ENCODE measurements around the gene CLEC4M. TPM values are rescaled to one million over a fixed set of nuclear protein-coding genes. Genes with fewer than 3 reads are reported as not detected.

The CLEC4M gene
- total RNA-seq, 4 donors from 2014 or later = 2.4 TPM; not detected in 3

DNA sequence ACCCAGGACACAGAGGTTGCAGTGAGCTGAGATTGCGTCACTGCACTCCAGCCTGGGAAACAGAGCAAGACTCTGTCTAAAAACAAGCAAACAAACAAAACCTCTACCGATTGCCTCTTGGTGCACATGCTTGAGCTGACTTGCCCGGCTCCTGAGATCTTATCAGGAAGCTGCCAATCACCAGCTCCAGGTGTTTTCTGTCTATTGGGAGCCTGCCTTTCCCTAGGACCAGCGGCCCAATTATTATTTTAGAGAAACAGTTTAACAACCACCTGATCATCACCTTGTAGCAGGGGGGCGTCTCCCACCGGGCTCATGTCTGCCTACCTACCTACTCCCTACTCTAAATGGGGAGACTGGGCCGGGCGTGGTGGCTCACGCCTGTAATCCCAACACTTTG is 10.8 kb downstream of the CLEC4M start:
- Histone ChIP-seq H3K27me3 (no peaks in the 10 kb centered on the region), H3K4me3 (no peak overlapping the region), H3K27ac (no peak overlapping the region), H3K36me3 (no peaks in the 10 kb centered on the region), H3K9me3 (no peaks in the 10 kb centered on the region), H3K4me1 (no peaks in the 10 kb centered on the region)
- no peak for DNase-seq (ENCODE audit: low spot score in 2 of 2)
- 83 to 91% methylated on average over 9 of the region's 9 CpGs for WGBS, 2 donors
- TF ChIP-seq POLR2A (IDR thresholded peaks at IDR 0.05) = no peak

DNA sequence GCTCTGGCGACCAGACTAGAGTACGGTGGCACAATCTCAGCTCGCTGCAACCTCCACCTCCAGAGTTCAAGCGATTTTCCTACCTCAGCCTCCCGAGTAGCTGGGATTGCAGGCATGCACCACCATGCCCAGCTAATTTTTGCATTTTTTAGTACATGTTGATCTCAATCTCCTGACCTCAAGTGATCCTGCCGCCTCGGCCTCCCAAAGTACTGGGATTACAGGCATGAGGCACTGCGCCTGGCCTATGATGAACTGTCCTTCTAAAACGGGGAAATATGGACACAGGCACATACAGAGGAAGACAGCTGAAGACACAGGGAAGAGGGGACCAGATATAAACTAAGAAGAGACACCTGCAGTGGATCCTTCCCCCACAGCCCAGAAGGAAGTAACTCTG is 12.7 kb downstream of the CLEC4M start:
- Histone ChIP-seq H3K4me3 (no peak overlapping the region), H3K4me1 (no peaks in the 10 kb centered on the region), H3K27me3 (no peaks in the 10 kb centered on the region), H3K27ac (no peak overlapping the region), H3K36me3 (no peaks in the 10 kb centered on the region), H3K9me3 (peaks cover 0 to 3% (median 0%) of the 10 kb centered on the region in 4 donors)
- TF ChIP-seq POLR2A (IDR thresholded peaks at IDR 0.05) (no peak), EP300 (IDR thresholded peaks at IDR 0.05) (no peak)
- TF ChIP-seq, protein P1, sequence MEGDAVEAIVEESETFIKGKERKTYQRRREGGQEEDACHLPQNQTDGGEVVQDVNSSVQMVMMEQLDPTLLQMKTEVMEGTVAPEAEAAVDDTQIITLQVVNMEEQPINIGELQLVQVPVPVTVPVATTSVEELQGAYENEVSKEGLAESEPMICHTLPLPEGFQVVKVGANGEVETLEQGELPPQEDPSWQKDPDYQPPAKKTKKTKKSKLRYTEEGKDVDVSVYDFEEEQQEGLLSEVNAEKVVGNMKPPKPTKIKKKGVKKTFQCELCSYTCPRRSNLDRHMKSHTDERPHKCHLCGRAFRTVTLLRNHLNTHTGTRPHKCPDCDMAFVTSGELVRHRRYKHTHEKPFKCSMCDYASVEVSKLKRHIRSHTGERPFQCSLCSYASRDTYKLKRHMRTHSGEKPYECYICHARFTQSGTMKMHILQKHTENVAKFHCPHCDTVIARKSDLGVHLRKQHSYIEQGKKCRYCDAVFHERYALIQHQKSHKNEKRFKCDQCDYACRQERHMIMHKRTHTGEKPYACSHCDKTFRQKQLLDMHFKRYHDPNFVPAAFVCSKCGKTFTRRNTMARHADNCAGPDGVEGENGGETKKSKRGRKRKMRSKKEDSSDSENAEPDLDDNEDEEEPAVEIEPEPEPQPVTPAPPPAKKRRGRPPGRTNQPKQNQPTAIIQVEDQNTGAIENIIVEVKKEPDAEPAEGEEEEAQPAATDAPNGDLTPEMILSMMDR (IDR thresholded peaks at IDR 0.05) = no peak
- 88% methylated on average over 9 of the region's 9 CpGs for WGBS, 2 donors
- DNase-seq (ENCODE audit: low spot score in 2 of 2) = no peak

DNA sequence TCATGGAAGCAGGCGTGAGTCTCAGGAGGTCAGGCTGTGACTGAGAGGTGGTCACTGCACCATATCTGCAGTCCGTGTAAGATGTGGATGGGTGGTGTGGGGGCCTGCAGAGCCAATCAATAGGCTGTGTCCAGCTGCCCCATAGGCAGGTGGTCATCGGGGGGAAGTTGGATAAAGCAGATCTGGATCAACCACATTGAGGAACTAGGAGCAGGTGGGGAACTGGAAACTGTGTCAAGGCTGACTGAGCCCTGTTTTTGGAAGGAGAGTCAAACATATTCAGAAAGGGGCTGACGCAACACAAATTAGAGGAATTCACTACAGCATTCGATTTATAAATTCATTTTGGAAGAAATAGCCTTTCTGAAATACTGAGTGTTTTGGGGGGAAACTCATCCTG is 15.0 kb downstream of the CLEC4M start:
- Histone ChIP-seq H3K4me3 (no peak overlapping the region), H3K4me1 (no peaks in the 10 kb centered on the region), H3K27me3 (no peaks in the 10 kb centered on the region), H3K27ac (no peak overlapping the region), H3K9me3 (peaks cover 0 to 3% (median 0%) of the 10 kb centered on the region in 4 donors), H3K36me3 (no peaks in the 10 kb centered on the region)
- no peak for TF ChIP-seq EP300 (IDR thresholded peaks at IDR 0.05)
- 42 to 60% methylated on average over 5 of the region's 5 CpGs for WGBS, 2 donors
- no peak for DNase-seq (ENCODE audit: low spot score in 2 of 2)

DNA sequence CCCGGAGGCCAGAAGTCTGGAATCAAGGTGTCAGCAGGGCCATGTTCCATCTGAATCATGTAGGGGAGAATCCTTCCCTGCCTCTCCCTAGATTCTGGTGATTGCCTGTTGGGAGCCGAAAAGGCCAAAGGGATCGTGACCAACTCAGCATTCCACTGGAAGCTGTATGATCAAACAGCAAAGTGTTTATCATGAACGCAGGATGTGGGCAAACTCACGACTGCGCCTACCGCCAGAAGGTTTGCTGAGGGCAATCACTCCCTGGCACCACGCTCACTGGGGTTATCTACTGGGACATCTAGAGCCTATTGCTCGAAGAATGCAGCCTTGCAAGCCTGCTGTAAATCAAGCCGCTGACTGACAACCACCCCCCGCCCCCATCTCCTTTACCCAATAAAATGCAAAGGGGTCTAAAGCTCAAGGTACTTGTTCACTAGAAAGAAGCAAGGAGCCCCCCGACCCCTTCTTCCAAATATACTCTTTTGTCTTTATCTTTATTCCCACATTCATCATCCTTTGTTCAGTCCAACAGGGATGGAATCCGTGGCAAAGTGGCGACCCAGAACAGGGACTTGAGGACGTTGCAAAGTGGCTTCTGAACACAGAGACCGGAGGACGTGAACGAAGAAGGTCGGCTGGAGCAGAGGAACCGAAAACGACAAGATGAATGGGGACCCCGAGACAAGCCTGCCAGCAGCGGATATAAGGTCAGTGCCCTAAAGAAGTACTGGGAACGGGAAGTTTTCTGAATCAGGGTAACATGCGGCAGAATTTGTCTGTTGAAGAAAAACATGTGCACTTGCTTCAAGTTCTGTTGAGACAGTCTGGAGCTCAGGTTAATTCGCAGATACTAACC is 16.8 kb downstream of the CLEC4M start:
- H3K27me3 ChIP-seq = no peaks in the 10 kb centered on the region
- 84 to 87% methylated on average over 26 of the region's 26 CpGs for WGBS, 2 donors
- no peak overlapping the region for H3K27ac ChIP-seq
- H3K4me3 ChIP-seq = no peak overlapping the region
- peaks cover 0 to 6% (median 0%) of the 10 kb centered on the region in 4 donors for H3K9me3 ChIP-seq
- H3K4me1 ChIP-seq = no peaks in the 10 kb centered on the region
- no peak for DNase-seq (ENCODE audit: low spot score in 2 of 2)
- no peaks in the 10 kb centered on the region for H3K36me3 ChIP-seq
- TF ChIP-seq EP300 (IDR thresholded peaks at IDR 0.05) = no peak
- TF ChIP-seq POLR2A (IDR thresholded peaks at IDR 0.05) = no peak
- TF ChIP-seq, protein P1 (IDR thresholded peaks at IDR 0.05) = no peak

DNA sequence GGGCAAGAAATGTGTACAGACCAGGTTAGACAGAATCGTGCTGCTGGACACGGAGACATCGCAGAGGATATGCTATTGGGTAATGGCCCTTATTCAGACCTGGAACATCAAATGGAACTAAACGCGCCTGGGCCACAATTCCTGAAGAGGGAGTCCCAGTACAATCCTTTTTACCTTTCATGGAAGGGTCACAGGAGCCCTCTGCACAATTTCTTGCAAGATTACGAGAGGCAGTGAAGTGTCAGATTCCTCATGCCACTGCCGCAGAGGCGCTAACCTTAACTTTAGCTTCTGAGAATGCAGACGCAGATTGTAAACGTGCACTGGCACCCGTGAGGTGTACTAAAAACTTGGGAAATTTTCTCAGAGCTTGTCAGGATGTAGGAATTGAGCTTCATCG is 18.1 kb downstream of the CLEC4M start:
- Histone ChIP-seq H3K27me3 (no peaks in the 10 kb centered on the region), H3K36me3 (no peaks in the 10 kb centered on the region), H3K4me1 (no peaks in the 10 kb centered on the region), H3K27ac (no peak overlapping the region), H3K9me3 (peaks cover 0 to 17% (median 0%) of the 10 kb centered on the region in 4 donors), H3K4me3 (no peak overlapping the region)
- WGBS, 2 donors = 45 to 51% methylated on average over 12 of the region's 12 CpGs
- TF ChIP-seq POLR2A (IDR thresholded peaks at IDR 0.05) (no peak), EP300 (IDR thresholded peaks at IDR 0.05) (no peak)
- TF ChIP-seq, protein P1 (IDR thresholded peaks at IDR 0.05) = no peak
- no peak for DNase-seq (ENCODE audit: low spot score in 2 of 2)

DNA sequence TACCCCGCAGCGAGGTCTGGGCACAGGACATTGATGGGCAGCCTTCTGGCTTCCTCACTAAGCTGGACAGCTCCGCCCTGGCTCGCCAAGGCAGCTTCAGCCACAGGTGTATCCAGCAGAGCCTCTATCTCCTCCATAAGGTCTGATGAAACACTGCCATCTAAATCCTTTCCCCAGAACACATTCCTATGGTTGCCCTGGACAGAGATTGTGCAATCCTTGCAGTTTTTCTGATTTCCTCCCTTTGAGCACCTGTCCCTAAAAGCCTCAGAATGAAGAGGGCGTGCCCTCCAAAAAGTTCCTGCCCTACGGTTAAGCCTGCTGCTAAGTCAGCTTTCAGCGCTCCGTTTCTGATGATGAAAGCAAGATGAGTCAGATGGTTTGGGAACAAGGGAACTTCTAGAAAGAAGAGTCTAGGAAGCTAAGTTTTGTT is 21.0 kb downstream of the CLEC4M start:
- WGBS, 2 donors = 19 to 28% methylated on average over 8 of the region's 8 CpGs
- TF ChIP-seq EP300 (IDR thresholded peaks at IDR 0.05) (peak in 1 of 2 donors; percentile 36), POLR2A (IDR thresholded peaks at IDR 0.05) (no peak)
- TF ChIP-seq, protein P1 (IDR thresholded peaks at IDR 0.05) = no peak
- Histone ChIP-seq H3K9me3 (peaks cover 0 to 23% (median 0%) of the 10 kb centered on the region in 4 donors), H3K27me3 (peaks cover 0 to 20% of the 10 kb centered on the region in 2 donors), H3K27ac (no peak overlapping the region), H3K4me1 (peaks cover 0 to 2% (median 0%) of the 10 kb centered on the region in 4 donors), H3K4me3 (no peak overlapping the region), H3K36me3 (no peaks in the 10 kb centered on the region)
- peak in 1 of 2 donors; percentile 15 for DNase-seq (ENCODE audit: low spot score in 2 of 2)
